ENCODE measurements around the gene INPP4B.

The INPP4B gene

DNA sequence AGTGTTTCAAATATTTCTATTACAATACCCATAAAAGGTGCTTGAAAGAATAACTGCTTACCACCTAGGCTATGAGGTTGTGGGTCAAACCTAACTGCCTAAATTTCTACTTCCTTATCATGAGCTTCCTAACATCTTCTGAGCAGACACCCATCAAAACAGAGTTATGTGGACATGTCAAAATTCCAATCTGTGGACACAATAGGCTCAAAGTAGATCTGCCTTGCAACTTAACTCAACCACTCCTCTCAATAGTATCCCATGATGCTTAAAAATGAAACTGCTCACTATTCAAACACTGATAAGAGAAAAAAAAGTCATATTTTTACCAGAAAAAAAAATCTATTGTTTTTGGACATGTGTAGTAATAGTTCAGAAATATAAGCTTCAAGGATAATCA lies 462.7 kb downstream of the INPP4B start:
- TF ChIP-seq, protein P1, sequence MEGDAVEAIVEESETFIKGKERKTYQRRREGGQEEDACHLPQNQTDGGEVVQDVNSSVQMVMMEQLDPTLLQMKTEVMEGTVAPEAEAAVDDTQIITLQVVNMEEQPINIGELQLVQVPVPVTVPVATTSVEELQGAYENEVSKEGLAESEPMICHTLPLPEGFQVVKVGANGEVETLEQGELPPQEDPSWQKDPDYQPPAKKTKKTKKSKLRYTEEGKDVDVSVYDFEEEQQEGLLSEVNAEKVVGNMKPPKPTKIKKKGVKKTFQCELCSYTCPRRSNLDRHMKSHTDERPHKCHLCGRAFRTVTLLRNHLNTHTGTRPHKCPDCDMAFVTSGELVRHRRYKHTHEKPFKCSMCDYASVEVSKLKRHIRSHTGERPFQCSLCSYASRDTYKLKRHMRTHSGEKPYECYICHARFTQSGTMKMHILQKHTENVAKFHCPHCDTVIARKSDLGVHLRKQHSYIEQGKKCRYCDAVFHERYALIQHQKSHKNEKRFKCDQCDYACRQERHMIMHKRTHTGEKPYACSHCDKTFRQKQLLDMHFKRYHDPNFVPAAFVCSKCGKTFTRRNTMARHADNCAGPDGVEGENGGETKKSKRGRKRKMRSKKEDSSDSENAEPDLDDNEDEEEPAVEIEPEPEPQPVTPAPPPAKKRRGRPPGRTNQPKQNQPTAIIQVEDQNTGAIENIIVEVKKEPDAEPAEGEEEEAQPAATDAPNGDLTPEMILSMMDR (IDR thresholded peaks at IDR 0.05; ENCODE audit: extremely low read depth, missing control alignments): no peak
- DNase-seq (ENCODE audit: low spot score): no peak

DNA sequence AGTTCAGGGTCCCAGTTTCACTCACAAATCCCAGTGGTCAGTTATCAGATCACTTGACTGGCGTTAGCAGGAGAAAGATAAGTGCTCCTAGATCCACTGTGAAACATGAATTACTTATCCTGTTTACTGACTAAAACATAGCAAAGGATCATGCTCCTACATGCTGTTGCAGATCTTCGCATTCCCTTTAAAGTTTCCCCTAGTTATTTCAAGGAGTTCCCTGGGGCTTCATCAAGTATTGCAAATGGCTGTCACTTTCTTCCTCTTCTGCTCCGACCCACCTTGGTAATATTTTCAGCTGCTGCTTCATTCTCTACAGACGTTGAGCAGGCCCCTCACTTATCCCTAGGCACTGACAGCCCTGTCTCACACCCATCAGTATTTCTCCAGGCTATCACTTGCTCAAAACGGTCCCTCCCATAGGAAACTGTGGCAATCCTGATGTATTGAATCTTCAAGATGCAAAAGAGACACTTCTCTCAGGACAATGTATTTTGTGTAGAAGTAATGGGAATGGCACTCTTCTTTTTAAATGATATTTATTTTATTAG lies 466.0 kb downstream of the INPP4B start:
- no peak for DNase-seq (ENCODE audit: low spot score)
- TF ChIP-seq, protein P1 (IDR thresholded peaks at IDR 0.05; ENCODE audit: extremely low read depth, missing control alignments): no peak

DNA sequence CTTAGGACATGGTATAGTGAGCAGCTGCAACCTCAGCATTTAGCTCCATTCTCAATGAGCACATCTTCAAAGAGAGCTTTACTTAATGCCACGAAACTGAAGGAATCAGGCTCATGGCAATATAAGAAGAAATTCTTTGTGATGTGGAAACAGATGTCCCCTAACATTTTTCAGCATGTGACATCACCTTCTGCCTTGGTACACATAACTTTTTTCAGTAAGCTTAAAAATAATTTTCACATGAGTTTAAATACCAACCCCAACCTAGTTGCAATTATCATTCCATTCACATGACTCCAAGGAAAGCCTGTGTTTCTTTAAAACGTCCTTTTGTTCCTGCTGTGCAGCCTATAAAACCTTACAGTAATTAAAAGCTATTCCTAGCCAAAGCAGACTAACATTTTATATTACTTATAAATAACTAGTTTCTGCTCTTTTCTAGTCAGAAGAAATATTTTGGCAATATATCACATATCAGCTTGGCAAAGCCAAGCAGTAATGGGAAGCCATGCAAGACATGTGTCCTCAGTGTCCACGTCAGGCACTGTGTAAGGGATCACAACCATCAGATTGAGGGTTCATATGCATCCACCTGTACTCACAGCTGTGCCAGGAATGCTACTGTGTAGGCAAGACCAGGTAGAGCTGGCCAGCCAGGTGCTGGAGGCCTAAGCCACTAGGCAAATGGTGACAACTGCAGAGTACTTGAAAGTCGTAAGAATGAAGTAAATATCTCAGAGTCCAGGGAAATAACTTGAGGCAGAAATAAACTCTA lies 466.6 kb downstream of the INPP4B start:
- no peak for DNase-seq (ENCODE audit: low spot score)
- TF ChIP-seq, protein P1 (IDR thresholded peaks at IDR 0.05; ENCODE audit: extremely low read depth, missing control alignments): no peak

GRCh38 chr4:142378179-142378578 lies 467.9 kb downstream of the INPP4B start:
- DNase-seq (ENCODE audit: low spot score): no peak
- TF ChIP-seq, protein P1 (IDR thresholded peaks at IDR 0.05; ENCODE audit: extremely low read depth, missing control alignments): no peak

DNA sequence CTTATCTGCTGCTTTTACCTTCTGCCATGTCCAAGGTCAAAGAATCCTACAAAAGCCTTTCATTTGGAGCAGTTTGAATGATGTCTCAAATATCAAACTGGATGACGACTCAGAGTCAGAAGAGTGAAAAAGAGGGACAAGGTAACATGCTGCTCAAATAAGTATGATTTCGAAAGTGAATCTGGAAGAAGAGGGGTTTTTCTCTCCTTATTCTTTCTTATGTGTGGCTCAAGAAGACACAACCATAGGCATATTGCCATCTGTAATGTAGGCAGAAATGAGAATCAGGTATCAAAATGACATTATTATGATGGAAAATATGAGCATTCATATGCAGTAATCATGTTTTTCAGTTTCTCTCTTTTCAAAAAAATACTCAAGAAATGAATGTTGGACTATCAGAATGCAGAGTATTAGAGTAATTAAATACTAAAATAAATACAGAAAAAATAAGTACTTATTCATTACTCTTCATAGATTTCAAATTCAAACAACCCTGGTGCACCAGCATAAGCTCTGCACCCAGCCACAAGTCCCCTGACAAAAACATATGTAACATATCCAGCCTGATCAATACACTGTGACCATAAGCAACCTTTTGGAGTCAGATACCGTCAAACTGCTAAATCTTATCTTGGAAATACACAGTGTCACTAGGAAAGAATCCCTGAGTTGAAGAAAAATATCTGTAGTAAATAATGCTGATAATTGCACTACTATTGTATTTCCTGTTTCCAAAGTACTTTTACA lies 468.6 kb downstream of the INPP4B start:
- no peak for DNase-seq (ENCODE audit: low spot score)
- TF ChIP-seq, protein P1 (IDR thresholded peaks at IDR 0.05; ENCODE audit: extremely low read depth, missing control alignments): no peak

DNA sequence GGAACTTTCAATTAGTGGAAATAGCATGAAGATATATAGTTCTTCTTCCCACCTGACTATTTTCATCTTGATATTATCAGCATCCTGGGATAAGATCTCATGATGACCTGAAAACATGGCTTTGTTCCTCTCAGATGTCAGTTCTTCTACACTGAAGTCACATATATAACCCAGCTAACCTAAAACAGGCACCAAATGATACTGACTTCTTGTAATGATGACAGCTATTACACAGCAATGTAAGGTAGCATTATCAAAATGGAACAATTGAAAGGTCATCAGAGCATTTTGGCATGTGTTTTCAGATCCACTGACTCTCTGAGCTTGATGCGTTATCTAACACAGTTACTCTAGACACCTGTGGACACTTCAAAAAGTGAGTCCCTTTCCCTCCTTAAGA lies 469.9 kb downstream of the INPP4B start:
- DNase-seq (ENCODE audit: low spot score): no peak
- TF ChIP-seq, protein P1 (IDR thresholded peaks at IDR 0.05; ENCODE audit: extremely low read depth, missing control alignments): no peak

GRCh38 chr4:142373610-142374009 lies 472.5 kb downstream of the INPP4B start:
- no peak for DNase-seq (ENCODE audit: low spot score)
- TF ChIP-seq, protein P1 (IDR thresholded peaks at IDR 0.05; ENCODE audit: extremely low read depth, missing control alignments): no peak

All from GM20000 (cell line).